CD4-positive, alpha-beta T cell treated with Interleukin-21 for 1 hour (primary cell): Measurements from ENCODE around the gene TBX1.

Source experiments
- DNase-seq: peaks from one replicate; pipeline ENCODE4 v3.0.0-alpha.2; 2020

The TBX1 gene

DNA sequence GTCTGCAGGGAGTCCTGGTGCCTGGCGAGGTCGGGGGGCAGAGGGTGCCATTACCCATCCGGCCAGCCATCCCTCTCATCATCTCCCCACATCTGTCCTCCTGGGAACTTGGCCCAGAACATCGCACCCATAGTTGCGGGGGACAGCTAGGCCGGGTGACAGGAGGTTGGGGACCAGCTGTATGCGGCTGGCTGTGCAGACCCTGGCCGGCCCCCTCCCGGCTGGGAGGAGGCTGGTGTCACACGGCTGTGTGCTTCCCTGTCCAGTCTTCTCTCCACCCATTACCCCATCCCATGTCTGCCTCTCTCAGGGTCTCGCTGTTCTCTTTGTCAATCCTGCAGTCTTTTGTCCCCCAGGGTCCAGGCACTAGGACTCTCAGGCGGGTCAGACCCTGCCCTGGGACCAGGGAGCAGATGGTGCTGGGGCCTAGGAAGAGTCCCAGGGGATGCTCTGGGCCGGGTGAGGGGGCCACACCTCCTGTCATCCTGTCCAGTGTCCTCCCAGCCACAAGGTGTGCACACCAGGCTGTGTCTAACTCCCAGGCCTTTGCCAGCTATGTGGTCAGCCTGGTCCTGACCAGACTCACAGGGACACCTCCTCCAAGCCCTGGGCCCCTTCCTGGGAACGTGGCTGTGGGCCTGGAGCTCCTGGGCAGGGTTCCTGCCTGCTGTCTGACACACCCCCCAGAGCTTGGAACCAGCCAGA lies 6.4 kb upstream of the TBX1 start:
- DNase-seq = no peak

DNA sequence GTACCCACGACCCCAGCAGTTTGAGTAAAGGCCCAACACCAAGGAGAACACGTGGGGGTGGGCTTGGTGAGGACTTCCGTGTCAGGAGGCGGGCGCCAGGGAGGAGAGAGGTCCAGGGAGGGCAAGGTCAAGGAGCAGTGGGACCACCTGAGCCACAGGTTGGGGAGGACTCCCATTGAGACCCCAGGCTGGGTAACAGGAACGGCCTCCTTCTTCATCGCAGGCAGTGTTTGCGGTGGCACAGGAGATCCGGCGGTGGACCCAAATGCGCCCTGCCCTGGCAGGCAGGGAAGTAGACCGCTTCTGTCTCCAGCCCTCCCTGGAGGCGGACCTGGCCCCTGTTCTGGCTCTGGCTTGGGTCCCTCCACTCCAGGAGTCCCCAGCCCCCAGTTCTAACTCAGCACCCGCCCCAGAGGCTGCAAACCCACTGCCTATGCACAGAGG lies 5.9 kb upstream of the TBX1 start:
- no peak for DNase-seq

DNA sequence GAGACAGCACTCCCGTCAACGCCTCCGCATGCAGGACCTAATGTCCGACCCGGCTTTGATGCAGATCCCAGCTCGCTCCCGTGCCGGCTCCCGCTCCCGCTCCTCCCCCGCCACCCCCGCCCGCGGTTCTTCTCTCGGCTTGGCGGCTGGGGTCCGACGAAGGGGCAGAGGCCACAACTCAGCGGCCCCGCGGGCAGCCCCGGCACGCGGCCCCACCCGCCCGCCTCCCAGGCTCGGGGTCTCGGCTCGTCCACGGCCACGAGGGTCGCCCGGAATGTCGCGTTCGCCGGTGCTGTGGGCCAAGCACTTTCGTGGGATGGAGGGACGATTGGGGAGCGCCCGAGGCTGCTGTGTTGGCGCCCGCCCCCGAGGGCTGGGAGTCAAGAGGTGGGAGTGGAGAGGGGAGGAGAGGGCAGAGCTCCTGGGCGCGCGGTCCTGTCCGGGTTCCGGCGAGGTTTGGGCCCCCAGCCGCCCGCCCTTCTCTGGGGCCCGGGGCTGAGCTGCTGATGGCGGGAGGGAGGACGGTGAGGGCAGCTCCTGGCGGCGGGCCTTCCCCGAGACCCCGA lies 5.3 kb upstream of the TBX1 start:
- no peak for DNase-seq

DNA sequence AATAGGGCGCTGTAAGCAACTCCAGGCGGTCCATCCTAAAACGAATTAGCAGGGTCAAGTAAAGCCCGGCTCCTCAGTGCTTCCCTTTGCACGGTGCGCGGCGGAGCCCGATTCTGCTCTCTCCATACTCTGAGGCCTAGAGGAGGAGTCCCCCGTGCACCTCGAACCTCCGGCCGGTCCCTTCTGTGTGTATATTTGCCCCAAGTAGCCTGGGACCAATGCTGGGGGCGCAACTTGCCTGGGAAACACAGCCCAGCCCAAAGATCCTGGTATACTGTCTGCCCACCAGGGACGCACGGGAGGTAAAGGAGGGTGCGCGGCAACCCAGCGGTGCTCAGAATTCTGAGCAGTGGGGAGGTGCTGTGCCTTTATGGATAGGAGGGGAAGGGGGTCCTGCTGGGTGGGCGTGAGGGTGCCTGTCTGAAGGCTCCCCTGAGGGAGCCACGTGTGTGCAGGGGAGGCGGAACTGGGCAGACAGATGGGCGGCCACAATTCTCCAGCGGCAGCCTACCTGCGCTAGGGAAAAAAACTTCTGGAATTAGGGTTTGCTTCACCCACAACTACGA lies 4.8 kb upstream of the TBX1 start:
- no peak for DNase-seq

DNA sequence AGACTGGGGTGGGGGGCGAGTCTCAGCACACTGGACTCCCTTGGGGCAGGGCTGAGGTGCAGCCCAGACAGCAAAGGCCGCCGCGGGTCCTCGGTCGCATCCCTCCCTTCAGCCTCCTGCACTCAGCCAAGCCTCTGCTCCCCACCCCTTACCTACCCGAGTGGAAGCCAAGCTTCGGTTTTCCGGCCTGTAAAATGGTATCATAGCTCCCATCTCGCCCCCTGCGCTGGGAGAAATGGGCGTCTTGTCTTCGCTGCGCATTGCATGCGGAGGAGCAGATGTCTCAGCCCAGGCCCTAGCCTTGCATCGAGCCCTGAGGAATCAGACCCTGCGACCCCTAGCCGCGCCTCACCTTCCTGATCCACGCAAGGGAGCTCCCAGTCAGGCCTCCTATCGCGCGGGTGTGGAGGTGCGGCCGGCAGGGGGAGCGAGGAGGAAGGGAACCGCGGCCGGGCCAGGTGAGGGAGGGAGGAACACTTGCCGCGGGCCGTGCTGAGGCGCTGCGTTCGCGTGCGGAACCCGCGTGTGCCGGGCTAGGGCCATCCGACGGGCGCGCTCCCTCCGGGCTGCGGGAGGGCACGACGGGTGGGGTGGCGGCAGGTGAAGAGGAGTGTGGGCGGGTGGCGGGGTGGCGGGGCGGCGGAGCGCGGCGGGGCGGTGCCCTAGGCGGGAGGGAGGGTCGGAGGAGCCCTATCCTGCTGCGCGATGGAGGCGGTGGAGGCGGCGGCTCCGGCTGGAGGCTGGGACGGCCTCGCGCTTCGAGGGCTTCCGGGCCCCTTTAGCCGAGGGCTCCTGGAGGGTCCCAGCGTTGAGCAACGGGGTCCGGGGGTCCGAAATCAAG lies 4.1 kb upstream of the TBX1 start:
- peak; percentile 72 for DNase-seq

DNA sequence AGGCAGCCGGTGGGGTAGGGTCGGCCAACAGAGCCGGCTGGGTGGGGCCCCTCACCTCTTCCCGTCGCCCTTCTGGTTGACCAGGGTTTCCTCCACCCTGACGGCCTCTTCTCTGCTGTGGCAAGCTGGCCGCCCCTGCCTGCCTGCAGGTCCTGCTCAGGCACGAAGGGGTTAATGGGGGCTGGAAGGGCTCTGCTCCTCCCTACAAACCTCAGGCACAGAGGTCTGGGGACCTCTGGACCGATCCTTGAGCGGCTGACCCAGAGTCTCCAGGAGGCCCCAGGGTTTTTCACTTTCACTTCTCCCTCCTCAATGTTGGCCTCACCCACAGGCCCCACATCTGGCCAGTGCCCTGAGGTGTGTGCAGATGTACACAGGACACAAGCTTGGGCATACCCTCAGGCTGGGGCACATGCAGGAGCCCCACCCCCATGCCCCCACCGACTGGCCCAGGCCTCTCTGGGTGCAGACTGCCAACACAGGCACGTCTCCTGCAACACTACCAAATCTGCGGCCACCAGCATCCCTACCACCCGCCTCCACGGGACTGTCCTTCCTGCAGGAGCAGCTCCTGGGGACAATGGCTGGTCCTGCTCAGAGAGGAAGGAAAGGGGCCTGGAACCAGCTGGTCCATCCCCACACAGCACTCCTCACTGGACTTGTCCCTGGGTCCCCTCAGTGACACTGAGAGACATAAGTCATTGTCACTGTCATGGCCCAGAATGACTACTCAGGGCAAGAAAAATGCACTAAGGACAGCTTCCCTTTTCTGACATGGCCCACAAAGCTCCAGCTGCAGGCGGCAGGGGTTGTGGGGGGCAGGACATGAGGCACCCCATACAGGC lies 3.2 kb upstream of the TBX1 start:
- no peak for DNase-seq

DNA sequence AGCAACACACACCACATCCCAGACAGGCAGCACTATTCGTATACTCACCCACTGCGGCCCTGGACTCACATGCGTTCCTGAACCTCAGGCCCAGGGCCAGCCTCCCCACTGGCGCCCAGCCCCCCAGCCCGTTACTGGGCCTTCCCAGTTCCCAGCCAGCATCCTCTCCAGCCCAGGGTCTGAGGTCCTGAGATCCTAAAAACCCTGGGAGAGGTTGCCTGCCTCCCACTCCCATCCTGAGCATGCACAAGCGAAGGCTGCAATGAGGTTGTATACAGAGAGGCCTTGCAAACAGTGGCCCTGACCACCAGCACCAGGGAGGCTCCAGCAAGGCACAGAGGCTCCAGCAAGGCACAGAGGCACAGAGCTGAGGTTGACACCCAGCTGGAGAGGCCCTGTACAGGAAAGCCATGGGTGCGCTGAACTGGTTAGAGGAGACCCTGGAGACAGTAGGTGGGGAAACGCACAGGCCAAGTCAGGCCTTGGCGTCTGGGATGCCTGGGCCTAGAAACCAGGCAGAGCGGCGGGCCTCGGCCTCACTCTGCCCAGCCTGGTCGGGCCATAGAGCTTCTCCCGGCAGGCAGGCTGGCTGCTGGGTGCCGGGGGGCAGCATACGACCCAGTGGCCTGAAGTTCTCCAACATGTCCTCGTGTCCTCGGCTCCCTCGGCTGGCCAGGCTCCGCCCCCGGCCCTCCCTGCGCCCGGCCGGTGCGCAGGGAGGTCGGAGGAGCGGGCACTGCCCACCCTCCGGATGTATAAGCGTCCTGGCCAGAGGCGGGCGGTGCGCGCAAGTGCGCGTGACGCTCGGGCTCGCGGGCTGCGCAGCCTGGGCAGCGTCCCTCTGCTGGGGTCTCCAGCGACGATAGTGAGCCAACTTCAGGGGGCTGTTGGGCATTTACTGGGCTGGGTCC lies 2.3 kb upstream of the TBX1 start:
- DNase-seq = no peak

DNA sequence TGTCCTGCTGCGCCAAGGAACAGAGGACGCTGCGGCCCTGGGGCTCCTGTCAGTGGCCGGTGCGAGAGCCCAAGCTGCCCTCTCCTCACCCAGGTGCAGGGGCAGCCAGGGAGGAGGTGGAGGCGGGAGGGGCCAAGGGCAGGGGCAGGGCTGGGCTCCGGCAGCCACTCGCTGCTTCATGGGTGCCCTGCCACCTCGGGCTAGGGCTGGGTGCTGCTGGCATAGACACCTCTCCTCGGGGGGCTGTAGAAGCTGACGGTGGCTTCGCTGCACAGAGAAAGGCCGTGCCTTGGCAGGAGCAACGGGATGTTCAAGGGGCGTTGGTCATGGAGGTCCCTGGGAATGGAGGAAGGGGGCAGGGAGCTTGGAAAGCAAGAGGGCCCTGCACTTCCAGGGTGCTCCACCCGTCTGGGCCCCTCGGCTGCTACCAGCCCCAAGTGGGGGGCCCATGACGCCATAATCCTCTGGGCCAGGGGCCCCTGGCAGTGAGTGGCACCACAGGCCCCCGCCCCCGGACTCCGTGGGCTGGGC lies 1.6 kb upstream of the TBX1 start:
- DNase-seq = no peak

DNA sequence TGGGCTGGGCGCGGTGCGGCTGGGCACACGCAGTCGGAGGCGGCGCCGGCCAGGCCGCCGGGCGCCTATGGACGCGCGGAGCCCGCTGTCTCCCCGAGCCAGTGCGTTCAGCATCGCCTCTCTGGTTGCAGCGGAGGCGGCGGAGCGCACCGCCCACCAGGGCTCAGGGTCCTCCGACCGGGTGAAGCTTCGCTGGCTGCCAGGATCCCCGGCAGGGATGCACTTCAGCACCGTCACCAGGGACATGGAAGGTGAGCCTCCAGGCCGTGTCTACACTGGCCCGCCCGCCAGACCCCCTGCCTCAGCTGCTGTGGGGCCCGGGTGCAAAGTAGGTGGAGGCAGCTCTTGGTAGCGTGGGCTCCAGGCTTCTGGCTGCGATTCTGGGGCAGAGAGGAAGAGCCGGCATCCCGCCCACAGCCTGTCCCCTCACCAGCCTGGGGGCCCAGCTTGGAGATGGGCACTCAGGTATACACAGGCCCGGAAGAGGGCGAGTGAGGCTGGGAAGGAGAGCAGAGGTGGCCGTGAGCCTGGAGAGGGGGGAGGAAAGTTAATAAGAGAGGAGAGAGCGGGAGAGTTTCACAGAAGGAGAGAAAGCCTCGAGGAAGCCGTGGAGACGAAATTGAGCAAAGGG lies 1.0 kb upstream of the TBX1 start:
- no peak for DNase-seq

DNA sequence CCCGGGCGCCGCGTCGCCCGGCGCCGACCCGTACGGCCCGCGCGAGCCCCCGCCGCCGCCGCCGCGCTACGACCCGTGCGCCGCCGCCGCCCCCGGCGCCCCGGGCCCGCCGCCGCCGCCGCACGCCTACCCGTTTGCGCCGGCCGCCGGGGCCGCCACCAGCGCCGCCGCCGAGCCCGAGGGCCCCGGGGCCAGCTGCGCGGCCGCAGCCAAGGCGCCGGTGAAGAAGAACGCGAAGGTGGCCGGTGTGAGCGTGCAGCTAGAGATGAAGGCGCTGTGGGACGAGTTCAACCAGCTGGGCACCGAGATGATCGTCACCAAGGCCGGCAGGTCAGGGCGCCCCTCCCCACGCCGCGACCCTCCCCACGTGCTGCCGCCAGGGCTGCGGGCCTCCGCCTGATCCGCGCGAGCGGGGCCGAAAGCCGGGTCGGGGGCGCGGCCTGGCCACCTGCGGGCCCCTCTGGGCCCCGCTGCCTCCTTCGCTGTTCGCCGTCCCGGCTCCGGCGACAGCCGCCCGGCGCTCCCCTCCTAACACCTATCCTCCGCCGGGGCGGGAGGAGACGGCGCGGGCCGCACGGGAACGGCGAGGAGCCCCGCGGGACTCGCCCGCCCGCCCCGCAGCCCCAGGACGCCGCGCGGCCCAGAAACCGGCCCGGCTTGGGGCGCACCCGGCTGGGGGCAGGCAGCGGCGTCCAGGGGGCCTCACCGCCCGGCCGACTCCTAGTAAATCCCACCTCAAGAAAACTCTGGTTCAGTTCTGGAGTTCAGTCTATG lies 560 bp downstream of the TBX1 start:
- DNase-seq = no peak

DNA sequence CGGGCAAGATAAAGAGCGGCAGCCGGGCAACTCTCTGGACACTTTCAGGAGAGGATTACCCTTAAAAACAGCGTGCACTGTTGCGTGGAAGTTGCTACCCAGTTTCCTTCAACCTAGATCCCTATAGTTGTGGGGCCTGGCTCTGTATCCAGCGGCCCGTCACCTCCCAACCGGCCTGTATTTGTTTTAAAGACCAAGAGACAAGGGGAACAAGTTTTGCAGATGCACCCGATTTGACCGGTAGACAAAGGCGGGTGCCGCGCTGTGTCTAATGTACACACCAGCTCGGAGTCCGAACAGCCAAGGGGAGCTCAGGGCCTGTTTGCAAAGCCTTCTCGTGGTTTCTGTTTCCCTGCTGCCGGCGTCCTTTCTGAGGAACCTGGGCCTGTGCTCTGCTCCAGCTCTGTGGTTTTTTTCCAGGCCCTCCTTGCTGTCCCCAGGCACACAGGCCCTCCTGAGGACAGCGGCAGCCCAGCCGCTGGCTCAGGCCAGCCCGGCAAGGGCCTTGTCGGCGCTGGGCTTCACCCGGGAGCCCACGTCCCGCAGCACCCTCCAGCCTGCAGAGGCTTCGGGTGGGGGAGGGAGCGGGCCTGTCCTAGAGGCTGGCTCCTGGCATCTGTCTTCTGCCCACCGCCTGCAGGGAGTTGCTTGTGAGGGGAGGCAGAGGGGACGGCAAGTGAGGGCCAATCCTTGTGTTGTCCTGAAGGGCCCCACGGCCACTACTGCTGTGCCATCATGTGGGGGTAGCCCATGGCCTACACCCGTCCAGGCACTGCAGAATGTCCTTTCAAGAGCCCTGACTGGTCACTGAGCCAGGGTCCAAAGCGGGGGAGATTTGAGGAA lies 1.4 kb downstream of the TBX1 start:
- no peak for DNase-seq

DNA sequence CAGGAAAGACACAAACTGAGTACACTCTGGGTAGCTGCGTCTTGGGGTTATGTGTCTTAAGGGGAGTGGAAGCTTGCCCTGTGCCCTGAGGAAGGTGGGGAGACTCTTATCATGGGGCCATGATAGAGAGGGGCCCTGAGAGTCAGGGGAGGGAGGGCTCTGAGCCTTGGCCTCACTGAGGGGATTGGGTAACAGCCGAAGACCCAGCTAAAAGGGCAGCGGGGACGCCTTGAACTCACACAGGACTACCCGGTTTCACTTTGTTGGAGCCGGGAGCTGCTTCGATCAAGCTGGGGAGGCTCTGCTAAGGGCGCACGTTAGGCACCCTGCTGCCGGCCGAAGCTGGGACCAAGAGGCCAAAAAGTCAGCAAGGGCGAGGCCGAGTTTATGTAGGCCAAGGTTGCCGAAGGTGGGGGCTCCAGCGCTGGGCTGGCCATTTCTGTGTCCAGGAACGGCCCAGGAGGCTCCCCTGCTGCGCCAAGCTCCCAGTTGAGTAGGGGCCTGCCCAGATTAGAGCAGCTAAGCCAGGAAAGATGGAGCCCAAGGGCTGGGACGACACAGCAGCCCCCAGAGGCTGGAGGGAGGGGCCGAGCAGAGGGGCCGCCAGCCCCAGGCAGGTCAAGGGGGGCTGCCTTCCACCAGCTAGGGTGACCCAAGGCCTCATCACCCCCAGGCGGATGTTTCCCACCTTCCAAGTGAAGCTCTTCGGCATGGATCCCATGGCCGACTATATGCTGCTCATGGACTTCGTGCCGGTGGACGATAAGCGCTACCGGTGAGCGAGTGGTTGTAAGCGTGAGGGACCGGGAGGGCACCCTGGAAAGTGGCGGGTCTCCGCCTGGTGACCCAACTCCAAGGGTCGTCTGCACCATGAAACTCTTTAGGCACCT lies 2.2 kb downstream of the TBX1 start:
- no peak for DNase-seq

DNA sequence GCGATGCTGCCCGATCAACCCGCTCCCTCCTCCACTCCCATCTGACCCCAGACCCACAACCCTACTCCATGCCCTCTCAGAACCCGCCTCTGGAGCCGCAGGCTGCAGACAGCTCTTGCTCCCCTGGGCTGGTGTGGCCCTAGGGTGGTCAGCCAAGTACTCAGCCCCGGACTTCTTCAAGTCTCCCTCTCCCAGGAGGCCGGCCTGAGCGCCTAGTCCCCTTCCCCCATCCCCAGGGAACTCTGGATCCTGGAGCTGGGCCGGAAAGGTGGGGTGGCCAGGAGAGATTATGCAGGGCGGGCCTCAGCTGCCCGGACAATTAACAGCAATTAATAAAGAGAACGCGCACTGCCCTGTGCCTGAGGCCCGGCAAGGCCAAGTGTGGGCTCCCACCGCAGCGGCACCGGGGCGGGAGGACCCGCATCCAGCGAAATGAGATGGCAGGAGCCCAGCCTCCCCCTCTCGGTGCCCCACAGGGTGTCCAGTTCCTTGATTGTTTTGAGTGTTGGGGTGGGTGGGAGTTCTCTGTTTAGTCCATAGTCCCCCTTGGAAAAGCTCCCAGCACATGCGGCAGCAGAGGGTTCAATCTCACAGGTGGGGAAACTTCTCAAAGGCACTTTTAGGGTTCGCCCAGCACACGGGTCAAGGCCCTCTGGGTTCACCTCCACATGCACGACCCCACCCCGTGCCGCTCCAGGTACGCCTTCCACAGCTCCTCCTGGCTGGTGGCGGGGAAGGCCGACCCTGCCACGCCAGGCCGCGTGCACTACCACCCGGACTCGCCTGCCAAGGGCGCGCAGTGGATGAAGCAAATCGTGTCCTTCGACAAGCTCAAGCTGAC lies 3.1 kb downstream of the TBX1 start:
- DNase-seq = no peak

DNA sequence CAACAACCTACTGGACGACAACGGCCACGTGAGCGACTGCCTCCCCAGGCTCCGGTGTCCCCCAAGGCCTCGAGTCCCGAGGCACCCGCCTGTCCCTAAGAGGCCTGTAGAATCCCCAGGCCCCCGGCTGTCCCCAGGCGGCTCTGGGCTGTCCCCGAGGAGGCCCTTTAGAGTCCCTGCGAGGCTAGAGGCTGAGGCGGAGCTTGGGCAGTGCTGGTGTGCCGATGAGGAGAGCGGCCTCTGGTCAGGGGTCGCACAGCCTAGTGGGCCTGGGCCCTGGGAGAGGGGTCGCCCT lies 3.7 kb downstream of the TBX1 start:
- no peak for DNase-seq

DNA sequence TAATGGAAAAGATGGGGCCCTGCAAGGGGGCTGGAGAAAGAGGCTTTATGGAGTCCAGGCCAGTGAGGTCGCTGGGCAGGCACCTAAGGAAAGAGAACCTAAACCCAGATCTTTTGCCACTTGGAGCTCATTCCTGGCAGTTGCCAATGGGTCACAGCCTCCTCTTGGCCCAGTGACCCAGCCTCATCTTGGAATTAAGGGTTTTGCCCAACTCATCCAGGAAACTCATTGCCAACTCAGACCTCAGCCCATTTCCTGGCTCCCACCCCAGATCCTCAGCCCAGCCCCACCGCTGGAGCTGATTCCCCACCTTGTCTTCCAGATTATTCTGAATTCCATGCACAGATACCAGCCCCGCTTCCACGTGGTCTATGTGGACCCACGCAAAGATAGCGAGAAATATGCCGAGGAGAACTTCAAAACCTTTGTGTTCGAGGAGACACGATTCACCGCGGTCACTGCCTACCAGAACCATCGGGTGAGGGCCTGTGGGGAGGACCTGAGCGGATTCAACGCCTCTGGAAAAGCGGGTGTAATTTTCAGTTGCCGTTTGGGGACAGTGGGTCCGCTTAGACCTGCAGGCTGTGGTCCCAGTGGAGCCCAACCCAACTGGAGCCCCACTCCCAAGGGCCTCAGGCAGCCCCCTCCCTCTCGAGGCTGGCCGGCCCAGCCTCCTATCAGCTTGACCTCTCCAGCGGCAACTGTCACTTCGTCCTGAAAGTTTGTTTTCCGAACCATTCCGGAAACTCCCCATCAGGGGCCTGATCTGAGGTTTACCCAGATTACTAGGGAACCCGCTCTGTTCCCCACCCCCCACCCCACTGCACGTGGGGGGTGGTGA lies 4.3 kb downstream of the TBX1 start:
- DNase-seq = no peak
